H9 (cell line): ENCODE data around the gene GPR137B. TPM values are rescaled to one million over a fixed set of nuclear protein-coding genes. Genes with fewer than 3 reads are reported as not detected.
A peak's percentile ranks its signal among the peaks of the same experiment; 100 is the strongest.

Experiments
- DNase-seq: peaks from one replicate; pipeline ENCODE4 v3.0.0-alpha.2; 2017
- H2AFZ ChIP-seq: one replicate; pipeline ENCODE4 v1.6.1; 2013; ENCODE audit warnings: mild to moderate bottlenecking, low read length, control low read depth, moderate library complexity
- H2AK5ac ChIP-seq: 2 replicates; pipeline ENCODE4 v1.6.1; 2013; ENCODE audit warnings: low read length, control low read depth, mixed read lengths; ENCODE audit not compliant: insufficient read length
- H2BK120ac ChIP-seq: one replicate; pipeline ENCODE4 v1.6.1; 2013; ENCODE audit warnings: low read depth, mild to moderate bottlenecking, low read length, control low read depth, inconsistent platforms; ENCODE audit not compliant: poor library complexity, severe bottlenecking
- H2BK12ac ChIP-seq: 2 replicates; pipeline ENCODE4 v1.6.1; 2013; ENCODE audit warnings: low read length, control low read depth, mixed read lengths, low read depth; ENCODE audit not compliant: insufficient read length
- H2BK15ac ChIP-seq: 2 replicates; pipeline ENCODE4 v1.6.1; 2013; ENCODE audit warnings: low read depth, low read length, control low read depth
- H2BK20ac ChIP-seq: one replicate; pipeline ENCODE4 v1.6.1; 2013; ENCODE audit warnings: low read depth, mild to moderate bottlenecking, low read length, control low read depth, inconsistent platforms; ENCODE audit not compliant: poor library complexity, severe bottlenecking
- H2BK5ac ChIP-seq: 2 replicates; pipeline ENCODE4 v1.6.1; 2013; ENCODE audit warnings: low read length, control low read depth, mixed read lengths; ENCODE audit not compliant: insufficient read length
- H3K14ac ChIP-seq: 2 replicates; pipeline ENCODE4 v1.6.1; 2013; ENCODE audit warnings: low read length, control low read depth; ENCODE audit not compliant: insufficient read depth
- H3K18ac ChIP-seq: 2 replicates; pipeline ENCODE4 v1.6.1; 2013; ENCODE audit warnings: low read depth, mild to moderate bottlenecking, mixed read lengths, low read length, control low read depth; ENCODE audit not compliant: insufficient read length
- H3K23ac ChIP-seq: 2 replicates; pipeline ENCODE4 v1.6.1; 2013; ENCODE audit warnings: low read length, control low read depth, mixed read lengths, low read depth; ENCODE audit not compliant: insufficient read length
- H3K23me2 ChIP-seq: 2 replicates; pipeline ENCODE4 v1.6.1; 2013; ENCODE audit warnings: low read depth, mild to moderate bottlenecking, mixed read lengths, low read length, control low read depth; ENCODE audit not compliant: insufficient read length, poor library complexity, severe bottlenecking
- H3K27ac ChIP-seq: 2 replicates; pipeline ENCODE4 v1.5.1; 2013; ENCODE audit warnings: low read length, control low read depth, mixed read lengths, low read depth; ENCODE audit not compliant: insufficient read length
- H3K27me3 ChIP-seq: 2 replicates; pipeline ENCODE4 v1.6.1; 2013; ENCODE audit warnings: low read length, control low read depth, inconsistent platforms; ENCODE audit not compliant: insufficient read depth
- H3K4ac ChIP-seq: 2 replicates; pipeline ENCODE4 v1.6.1; 2013; ENCODE audit warnings: low read depth, mild to moderate bottlenecking, control low read depth, inconsistent platforms, low read length, moderate library complexity
- H3K4me1 ChIP-seq: 2 replicates; pipeline ENCODE4 v1.6.1; 2013; ENCODE audit warnings: low read length, control low read depth, inconsistent platforms; ENCODE audit not compliant: insufficient read depth
- H3K4me2 ChIP-seq: 2 replicates; pipeline ENCODE4 v1.6.1; 2013; ENCODE audit warnings: low read length, control low read depth, mixed read lengths; ENCODE audit not compliant: insufficient read length, insufficient read depth
- H3K56ac ChIP-seq: 2 replicates; pipeline ENCODE4 v1.6.1; 2013; ENCODE audit warnings: low read depth, mild to moderate bottlenecking, mixed read lengths, low read length, control low read depth; ENCODE audit not compliant: insufficient read length
- H3K79me1 ChIP-seq: 2 replicates; pipeline ENCODE4 v1.6.1; 2013; ENCODE audit warnings: low read depth, mild to moderate bottlenecking, moderate library complexity, low read length, control low read depth, inconsistent platforms; ENCODE audit not compliant: insufficient read depth, poor library complexity, severe bottlenecking
- H3K79me2 ChIP-seq: 2 replicates; pipeline ENCODE4 v1.6.1; 2013; ENCODE audit warnings: low read length, control low read depth, inconsistent platforms; ENCODE audit not compliant: insufficient read depth
- H3K9ac ChIP-seq: 2 replicates; pipeline ENCODE4 v1.6.1; 2013; ENCODE audit warnings: low read length, control low read depth, mixed read lengths; ENCODE audit not compliant: insufficient read length; ENCODE audit errors: extremely low read depth
- H3K9me3 ChIP-seq: one replicate; pipeline ENCODE4 v1.6.1; 2013; ENCODE audit warnings: low read depth, low read length, inconsistent platforms; ENCODE audit not compliant: control insufficient read depth
- H3T11ph ChIP-seq: one replicate; pipeline ENCODE4 v1.6.1; 2013; ENCODE audit warnings: mild to moderate bottlenecking, low read length, control low read depth, inconsistent platforms
- H4K20me1 ChIP-seq: one replicate; pipeline ENCODE4 v1.6.1; 2013; ENCODE audit not compliant: control insufficient read depth, insufficient read length, insufficient read depth
- H4K5ac ChIP-seq: 2 replicates; pipeline ENCODE4 v1.6.1; 2013; ENCODE audit warnings: low read depth, mild to moderate bottlenecking, mixed read lengths, low read length, control low read depth; ENCODE audit not compliant: insufficient read length
- H4K8ac ChIP-seq: replicated peaks from 2 replicates; pipeline ENCODE4 v1.6.1; 2013; ENCODE audit warnings: low read length, control low read depth, mixed read lengths, low read depth; ENCODE audit not compliant: insufficient read length
- H4K91ac ChIP-seq: 2 replicates; pipeline ENCODE4 v1.6.1; 2013; ENCODE audit warnings: low read depth, mild to moderate bottlenecking, moderate library complexity, mixed read lengths, low read length, control low read depth; ENCODE audit not compliant: insufficient read length
- H3K27ac Mint-ChIP-seq, 3 experiments: 2 replicates in 2 of 3; 3 replicates in 1 of 3; pipeline ENCODE4 v1.8.0; 2020 to 2021; ENCODE audit warnings: mixed read lengths in 3 of 3, mild to moderate bottlenecking in 1 of 3, moderate library complexity in 1 of 3
- H3K27me3 Mint-ChIP-seq: 2 replicates; pipeline ENCODE4 v1.8.0; 2021; ENCODE audit warnings: low read depth, mild to moderate bottlenecking, moderate library complexity, mixed read lengths
- H3K36me3 Mint-ChIP-seq, 3 experiments: 2 replicates in 2 of 3; 3 replicates in 1 of 3; pipeline ENCODE4 v1.8.0; 2020 to 2021; ENCODE audit warnings: low read depth in 3 of 3, mixed read lengths in 3 of 3; ENCODE audit not compliant: insufficient read depth in 1 of 3
- H3K4me1 Mint-ChIP-seq, 2 experiments: 2 replicates each; pipeline ENCODE4 v1.8.0; 2020; ENCODE audit warnings: mixed read lengths in 2 of 2
- H3K4me3 Mint-ChIP-seq, 2 experiments: 2 replicates in 1 of 2; 3 replicates in 1 of 2; pipeline ENCODE4 v1.8.0; 2020 to 2021; ENCODE audit warnings: mild to moderate bottlenecking in 2 of 2, mixed read lengths in 2 of 2, moderate library complexity in 1 of 2
- H3K9me3 Mint-ChIP-seq, 2 experiments: 2 replicates in 1 of 2; 3 replicates in 1 of 2; pipeline ENCODE4 v1.8.0; 2020; ENCODE audit warnings: mild to moderate bottlenecking in 2 of 2, mixed read lengths in 2 of 2, moderate library complexity in 1 of 2
- CTCF ChIP-seq: fragments of 200-600 bp; sonication (generic); conservative IDR thresholded peaks from 3 replicates; pipeline ENCODE4 v1.8.0; 2021; ENCODE audit warnings: antibody characterized with exemption, mild to moderate bottlenecking
- WGBS: extraction: QIAGEN DNeasy Blood & Tissue Kit; methylation state at CpG from one replicate; pipeline ENCODE4 v1.1.7; 2013; ENCODE audit warnings: missing lambda C conversion rate, low lambda C conversion rate, mixed read lengths; ENCODE audit not compliant: insufficient read length; ENCODE audit errors: extremely low coverage; 5-methylcytosine and 5-hydroxymethylcytosine counted together
- total RNA-seq: library from RNA; stranded (reverse); gene quantifications from 2 replicates; pipeline ENCODE4 v1.2.1, GENCODE V29; 2021

GPR137B gene
- total RNA-seq, 1 experiment from 2014 or later: 5.9 TPM

DNA sequence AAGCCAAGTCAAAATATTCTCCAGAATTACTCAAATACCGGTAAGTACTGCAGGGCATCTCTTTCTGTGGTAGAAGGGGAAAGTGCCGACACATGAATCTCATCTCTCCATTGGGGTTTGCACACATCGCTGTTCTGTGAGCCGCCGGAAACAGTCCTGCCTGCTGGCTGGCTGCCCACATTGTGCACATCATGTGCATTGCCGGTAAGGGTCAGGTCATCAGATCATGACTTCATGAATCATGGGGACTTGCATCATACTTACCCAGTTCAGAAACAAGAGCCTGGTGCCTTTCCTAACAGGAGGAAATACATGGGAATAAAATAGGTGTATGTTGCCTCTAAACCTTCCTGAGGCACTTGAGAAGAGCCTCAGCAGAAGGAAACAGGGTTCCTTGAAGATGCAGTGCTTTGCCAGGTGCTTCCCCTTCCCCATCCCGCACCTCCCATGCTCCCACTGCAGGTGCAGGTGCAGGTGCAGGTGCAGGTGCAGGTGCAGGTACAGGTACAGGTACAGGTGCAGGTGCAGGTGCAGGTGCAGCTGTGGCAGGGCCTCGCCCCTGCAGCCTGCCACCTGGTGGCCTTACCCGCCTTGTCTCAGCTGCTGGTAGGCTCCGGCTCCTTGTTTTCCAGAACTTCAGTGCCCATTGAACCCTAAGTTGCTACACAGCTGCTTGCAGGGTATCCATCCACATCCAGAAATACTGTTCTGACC lies 26.5 kb downstream of the GPR137B start:
- no peak overlapping the region for H2BK15ac ChIP-seq
- H2BK120ac ChIP-seq: no peak overlapping the region
- WGBS: no CpG with 5 or more reads among the region's 10 CpGs
- H3K27ac ChIP-seq: no peak overlapping the region
- Mint-ChIP-seq H3K27me3 (no peaks in the 10 kb centered on the region), H3K36me3 (peaks cover 5 to 17% (median 5%) of the 10 kb centered on the region in 3 experiments), H3K4me1 (peaks cover 18 to 22% of the 10 kb centered on the region in 2 experiments), H3K9me3 (no peaks in the 10 kb centered on the region), H3K4me3 (no peak overlapping the region), H3K27ac (no peak overlapping the region; a peak in 2 of 7 replicates)
- H2AFZ ChIP-seq: no peak overlapping the region
- H2BK12ac ChIP-seq: no peak overlapping the region
- TF ChIP-seq CTCF: peak; percentile 66
- H3K4me1 ChIP-seq: no peaks in the 10 kb centered on the region; the same call in 1 of the 2 replicates
- H2BK5ac ChIP-seq: no peak overlapping the region
- no peak overlapping the region for H3K14ac ChIP-seq
- H4K5ac ChIP-seq: no peak overlapping the region
- no peaks in the 10 kb centered on the region for H3K23me2 ChIP-seq
- no peaks in the 10 kb centered on the region for H3K79me2 ChIP-seq
- H3K18ac ChIP-seq: no peak overlapping the region
- H3K23ac ChIP-seq: no peak overlapping the region
- H3T11ph ChIP-seq: no peak overlapping the region
- H2AK5ac ChIP-seq: no peak overlapping the region
- H3K56ac ChIP-seq: no peak overlapping the region
- no peaks in the 10 kb centered on the region for H3K27me3 ChIP-seq
- H4K8ac ChIP-seq: no peak overlapping the region
- H4K91ac ChIP-seq: no peak overlapping the region
- H3K4ac ChIP-seq: no peak overlapping the region
- H2BK20ac ChIP-seq: no peak overlapping the region
- H3K9me3 ChIP-seq: no peaks in the 10 kb centered on the region
- no peak overlapping the region for H3K4me2 ChIP-seq
- H3K9ac ChIP-seq: no peak overlapping the region
- H4K20me1 ChIP-seq: no peaks in the 10 kb centered on the region
- H3K79me1 ChIP-seq: no peaks in the 10 kb centered on the region
- DNase-seq: peak; percentile 70
